CD4-positive, alpha-beta T cell (primary cell): ENCODE data around the gene CALB2. TPM values are rescaled to one million over a fixed set of nuclear protein-coding genes. Genes with fewer than 3 reads are reported as not detected.

Experiments used
- ATAC-seq: fragments of 200-7000 bp; cut with Tn5 transposase; one replicate; pipeline ENCODE4 v1.10.0; 2022; ENCODE audit warnings: mild to moderate bottlenecking; ENCODE audit not compliant: poor library complexity
- CTCF ChIA-PET: fragments of 350-600 bp; sonication (Branson Sonifier 250); formaldehyde crosslinking; loops from one replicate; lab custom pipeline; 2021; ENCODE audit warnings: antibody characterized with exemption, inconsistent platforms; lab: Charles Lee
- POLR2A ChIA-PET: fragments of 350-600 bp; sonication (Branson Sonifier 250); formaldehyde crosslinking; loops from one replicate; lab custom pipeline; 2021; ENCODE audit warnings: antibody characterized with exemption, inconsistent platforms; lab: Charles Lee
- DNase-seq, 14 experiments: peaks; one replicate each; pipeline ENCODE4 v3.0.0-alpha.2; 2013 to 2020; ENCODE audit warnings: mixed read lengths in 2 of 14
- H3K27ac ChIP-seq, 2 donors: one replicate each; pipeline versions ENCODE4 v1.5.1 to v1.7.0; 2013; ENCODE audit warnings: low read length in 2 of 2, low read depth in 1 of 2, mild to moderate bottlenecking in 1 of 2
- H3K27me3 ChIP-seq, 2 experiments: 1 replicate in 1 of 2; 2 replicates in 1 of 2; pipeline versions ENCODE4 v1.6.1 to v1.7.0; 2013; ENCODE audit warnings: low read length in 2 of 2, control low read depth in 1 of 2, mild to moderate bottlenecking in 1 of 2, moderate library complexity in 1 of 2; ENCODE audit not compliant: insufficient read depth in 2 of 2, control insufficient read depth in 1 of 2
- H3K36me3 ChIP-seq: one replicate; pipeline ENCODE4 v1.6.1; 2013; ENCODE audit warnings: low read length, control low read depth; ENCODE audit not compliant: insufficient read depth
- H3K4me1 ChIP-seq: one replicate; pipeline ENCODE4 v1.6.1; 2013; ENCODE audit warnings: low read length, control low read depth; ENCODE audit not compliant: insufficient read depth
- H3K4me3 ChIP-seq: one replicate; pipeline ENCODE4 v1.5.1; 2013; ENCODE audit warnings: mild to moderate bottlenecking, low read length, moderate library complexity
- H3K9me3 ChIP-seq, 2 experiments: 1 replicate in 1 of 2; 2 replicates in 1 of 2; pipeline versions ENCODE4 v1.6.1 to v1.7.0; 2013; ENCODE audit warnings: low read length in 2 of 2, mild to moderate bottlenecking in 2 of 2, control low read depth in 1 of 2, moderate library complexity in 1 of 2; ENCODE audit not compliant: control insufficient read depth in 1 of 2, insufficient read depth in 1 of 2
- H3K27ac Mint-ChIP-seq: one replicate; pipeline ENCODE4 v1.8.0; 2020; ENCODE audit warnings: mixed read lengths
- H3K27me3 Mint-ChIP-seq: one replicate; pipeline ENCODE4 v1.8.0; 2021; ENCODE audit warnings: mixed read lengths
- H3K36me3 Mint-ChIP-seq: one replicate; pipeline ENCODE4 v1.8.0; 2021; ENCODE audit warnings: low read depth, mixed read lengths
- H3K4me1 Mint-ChIP-seq: one replicate; pipeline ENCODE4 v1.8.0; 2021; ENCODE audit warnings: low read depth, mixed read lengths
- H3K4me3 Mint-ChIP-seq: one replicate; pipeline ENCODE4 v1.8.0; 2020; ENCODE audit warnings: mild to moderate bottlenecking, mixed read lengths
- H3K9me3 Mint-ChIP-seq: one replicate; pipeline ENCODE4 v1.8.0; 2020; ENCODE audit warnings: mixed read lengths
- CTCF ChIP-seq: fragments of 200-600 bp; IDR thresholded peaks from one replicate; pipeline ENCODE4 v1.8.0; 2022; ENCODE audit warnings: antibody characterized with exemption, mild to moderate bottlenecking
- intact Hi-C, 2 experiments: fragments of 100-400 bp; cut with DNase I in 1 of 2; cut with micrococcal nuclease in 1 of 2; formaldehyde crosslinking; loops; one replicate each; pipeline versions ENCODE4 v1.15.1 to v1.9.0; 2023 to 2025; cut with DNase I, micrococcal nuclease
- total RNA-seq, 174 experiments: library from RNA in 2 of 174; stranded (reverse) in 2 of 174; gene quantifications; one replicate each; pipeline ENCODE4 v1.2.3 and lab custom pipeline; 2021 to 2026

The CALB2 gene
- total RNA-seq, 2 experiments from 2014 or later, result not detected

GRCh38 chr16:71379711-71380110 is 21.2 kb downstream of the CALB2 start:
- ATAC-seq (no peak), DNase-seq (no peak)
- peaks cover 26% of the 10 kb centered on the region for H3K27me3 Mint-ChIP-seq
- intact Hi-C loops, result no loop called here
- no peaks in the 10 kb centered on the region for H3K36me3 Mint-ChIP-seq
- ChIA-PET CTCF (no interaction called here), POLR2A (no interaction called here)
- TF ChIP-seq CTCF, result no peak
- no peak overlapping the region for H3K27ac Mint-ChIP-seq
- H3K27ac ChIP-seq, result no peak overlapping the region
- H3K4me1 ChIP-seq, result no peaks in the 10 kb centered on the region
- no peak overlapping the region for H3K4me3 Mint-ChIP-seq
- peaks cover 0 to 3% of the 10 kb centered on the region in 2 experiments for H3K9me3 ChIP-seq
- no peaks in the 10 kb centered on the region for H3K9me3 Mint-ChIP-seq
- peaks cover 3 to 4% of the 10 kb centered on the region in 2 experiments for H3K27me3 ChIP-seq
- H3K4me1 Mint-ChIP-seq, result no peaks in the 10 kb centered on the region
- no peak overlapping the region for H3K4me3 ChIP-seq
- H3K36me3 ChIP-seq, result no peaks in the 10 kb centered on the region

- ATAC-seq, result no peak
- CTCF ChIA-PET, result no interaction called here
- Histone ChIP-seq H3K27me3 (peaks cover 3 to 8% of the 10 kb centered on the region in 2 experiments), H3K27ac (no peak overlapping the region), H3K9me3 (peaks cover 0 to under 1% of the 10 kb centered on the region in 2 experiments), H3K36me3 (no peaks in the 10 kb centered on the region), H3K4me3 (no peak overlapping the region), H3K4me1 (no peaks in the 10 kb centered on the region)
- DNase-seq, result no peak
- POLR2A ChIA-PET, result no interaction called here
- Mint-ChIP-seq H3K27ac (no peak overlapping the region), H3K36me3 (no peaks in the 10 kb centered on the region), H3K4me3 (no peak overlapping the region), H3K9me3 (no peaks in the 10 kb centered on the region), H3K27me3 (peaks cover 34% of the 10 kb centered on the region), H3K4me1 (no peaks in the 10 kb centered on the region)
- no peak for TF ChIP-seq CTCF
- intact Hi-C loops, result no loop called here
These were observed 22.3 kb downstream of the CALB2 start for GRCh38 chr16:71380831-71381230.

GRCh38 chr16:71383054-71383773 is 24.7 kb downstream of the CALB2 start:
- ChIA-PET POLR2A (no interaction called here), CTCF (no interaction called here)
- DNase-seq, result no peak
- H3K9me3 Mint-ChIP-seq, result no peaks in the 10 kb centered on the region
- Histone ChIP-seq H3K36me3 (no peaks in the 10 kb centered on the region), H3K4me3 (no peak overlapping the region), H3K27me3 (peaks cover 4 to 24% of the 10 kb centered on the region in 2 experiments), H3K4me1 (no peaks in the 10 kb centered on the region), H3K27ac (no peak overlapping the region), H3K9me3 (no peaks in the 10 kb centered on the region)
- intact Hi-C loops, result no loop called here
- H3K27ac Mint-ChIP-seq, result no peak overlapping the region
- no peak for ATAC-seq
- H3K36me3 Mint-ChIP-seq, result no peaks in the 10 kb centered on the region
- H3K27me3 Mint-ChIP-seq, result peaks cover 48% of the 10 kb centered on the region
- H3K4me1 Mint-ChIP-seq, result peaks cover 8% of the 10 kb centered on the region
- H3K4me3 Mint-ChIP-seq, result no peak overlapping the region
- no peak for TF ChIP-seq CTCF
